Panc1 (cell line): ENCODE data around the gene TFAP2B. TPM values are rescaled to one million over a fixed set of nuclear protein-coding genes. Genes with fewer than 3 reads are reported as not detected.

Experiments
- ATAC-seq: fragments of 200-7000 bp; cut with Tn5 transposase; 2 replicates; pipeline ENCODE4 v1.9.1; 2020; ENCODE audit warnings: mild to moderate bottlenecking, moderate library complexity
- BruUV-seq: library from RNA; stranded (reverse); fragments of 400-500 nt; replicated peaks from 2 replicates; lab custom pipeline; 2021; lab: Mats Ljungman, UMichigan
- CTCF ChIA-PET: fragments of 300-600 bp; sonication (Branson Sonifier 250); formaldehyde crosslinking; loops from one replicate; lab custom pipeline; 2022; ENCODE audit warnings: antibody characterized with exemption; lab: Charles Lee
- POLR2A ChIA-PET: fragments of 300-600 bp; sonication (Branson Sonifier 250); formaldehyde crosslinking; loops from one replicate; lab custom pipeline; 2022; ENCODE audit warnings: antibody characterized with exemption; lab: Charles Lee
- DNase-seq: peaks from one replicate; pipeline ENCODE4 v3.0.0-alpha.2; 2010; ENCODE audit warnings: low read depth, low spot score
- H3K27ac ChIP-seq: 2 replicates; pipeline ENCODE4 v1.5.1; 2011; ENCODE audit warnings: mild to moderate bottlenecking, low read length, inconsistent platforms
- H3K27me3 ChIP-seq: fragments of 200-500 bp; sonication (Bioruptor generic); 2 replicates; pipeline ENCODE4 v1.6.0; 2014; ENCODE audit warnings: low read length, inconsistent platforms; ENCODE audit not compliant: control insufficient read depth, insufficient read depth
- H3K36me3 ChIP-seq: fragments of 200-500 bp; sonication (Bioruptor generic); 2 replicates; pipeline ENCODE4 v1.5.1; 2014; ENCODE audit warnings: inconsistent platforms, mild to moderate bottlenecking, low read length, moderate library complexity; ENCODE audit not compliant: control insufficient read depth, insufficient read depth
- H3K4me1 ChIP-seq: 2 replicates; pipeline ENCODE4 v1.5.1; 2011; ENCODE audit warnings: inconsistent platforms, mild to moderate bottlenecking, low read length, moderate library complexity; ENCODE audit not compliant: control insufficient read depth, insufficient read depth
- H3K4me3 ChIP-seq, 2 experiments: 2 replicates each; pipeline ENCODE4 v1.5.1; 2011 to 2012; ENCODE audit warnings: low read depth in 2 of 2, low read length in 2 of 2, mild to moderate bottlenecking in 2 of 2, inconsistent platforms in 1 of 2, moderate library complexity in 1 of 2
- H3K9me3 ChIP-seq: fragments of 200-500 bp; sonication (Bioruptor generic); 2 replicates; pipeline ENCODE4 v1.5.1; 2014; ENCODE audit warnings: low read depth, mild to moderate bottlenecking, inconsistent platforms, low read length, moderate library complexity; ENCODE audit not compliant: control insufficient read depth, insufficient read depth
- CTCF ChIP-seq: fragments of 450-650 bp; IDR thresholded peaks from 2 replicates; pipeline ENCODE4 v1.5.1; 2017; ENCODE audit warnings: mild to moderate bottlenecking
- POLR2AphosphoS5 ChIP-seq: IDR thresholded peaks from 2 replicates; pipeline ENCODE4 v1.6.1; 2012; ENCODE audit warnings: mild to moderate bottlenecking, low read depth, low read length, moderate library complexity
- SIN3A ChIP-seq: IDR thresholded peaks from 2 replicates; pipeline ENCODE4 v1.6.1; 2012; ENCODE audit warnings: low read depth, mild to moderate bottlenecking, low read length, moderate library complexity, borderline replicate concordance; ENCODE audit not compliant: insufficient read depth
- TCF7L2 ChIP-seq: IDR thresholded peaks from 2 replicates; pipeline ENCODE4 v1.6.1; 2011; ENCODE audit warnings: mild to moderate bottlenecking, low read depth, low read length, inconsistent platforms
- in situ Hi-C: cut with HindIII; loops from 2 replicates; pipeline ENCODE4 v1.10.0; 2016; ENCODE audit warnings: low sequenced_read_pairs, low pct_unique_long_range_greater_than_20kb
- intact Hi-C: fragments of 100-400 bp; cut with micrococcal nuclease; formaldehyde crosslinking; loops from one replicate; pipeline ENCODE4 v1.10.0; 2022; ENCODE audit not compliant: unreplicated experiment
- total RNA-seq: library from RNA; stranded (reverse); gene quantifications from one replicate; pipeline ENCODE4 v1.2.1, GENCODE V29; 2021; ENCODE audit not compliant: unreplicated experiment
- TF ChIP-seq, protein P1 (sequence below), 2 experiments: IDR thresholded peaks; 2 replicates each; pipeline ENCODE4 v1.6.1; 2011 to 2012; ENCODE audit warnings: low read depth in 2 of 2, control low read depth in 1 of 2, low read length in 1 of 2, mild to moderate bottlenecking in 1 of 2, moderate library complexity in 1 of 2; ENCODE audit not compliant: insufficient read depth in 1 of 2

The TFAP2B gene
- total RNA-seq, 1 experiment from 2014 or later: not detected

- Histone ChIP-seq H3K36me3 (no peaks in the 10 kb centered on the region), H3K9me3 (no peaks in the 10 kb centered on the region), H3K27me3 (peaks cover 3% of the 10 kb centered on the region; the same call in 1 of the 2 replicates), H3K27ac (no peak overlapping the region), H3K4me1 (no peaks in the 10 kb centered on the region), H3K4me3 (no peak overlapping the region)
- no peak for ATAC-seq
- intact Hi-C loops: no loop called here
- in situ Hi-C loops: no loop called here
- no TSS peak for BruUV-seq
- DNase-seq: no peak
- ChIA-PET CTCF (no interaction called here), POLR2A (interaction anchor here (0.7 kb wide), 1 partner anchor 1173 kb away, joined by 11 read pairs; no protein-coding TSS in a partner anchor)
- no peak for TF ChIP-seq TCF7L2
- TF ChIP-seq SIN3A: no peak
- no peak for TF ChIP-seq POLR2AphosphoS5
- TF ChIP-seq CTCF: no peak
- TF ChIP-seq, protein P1, sequence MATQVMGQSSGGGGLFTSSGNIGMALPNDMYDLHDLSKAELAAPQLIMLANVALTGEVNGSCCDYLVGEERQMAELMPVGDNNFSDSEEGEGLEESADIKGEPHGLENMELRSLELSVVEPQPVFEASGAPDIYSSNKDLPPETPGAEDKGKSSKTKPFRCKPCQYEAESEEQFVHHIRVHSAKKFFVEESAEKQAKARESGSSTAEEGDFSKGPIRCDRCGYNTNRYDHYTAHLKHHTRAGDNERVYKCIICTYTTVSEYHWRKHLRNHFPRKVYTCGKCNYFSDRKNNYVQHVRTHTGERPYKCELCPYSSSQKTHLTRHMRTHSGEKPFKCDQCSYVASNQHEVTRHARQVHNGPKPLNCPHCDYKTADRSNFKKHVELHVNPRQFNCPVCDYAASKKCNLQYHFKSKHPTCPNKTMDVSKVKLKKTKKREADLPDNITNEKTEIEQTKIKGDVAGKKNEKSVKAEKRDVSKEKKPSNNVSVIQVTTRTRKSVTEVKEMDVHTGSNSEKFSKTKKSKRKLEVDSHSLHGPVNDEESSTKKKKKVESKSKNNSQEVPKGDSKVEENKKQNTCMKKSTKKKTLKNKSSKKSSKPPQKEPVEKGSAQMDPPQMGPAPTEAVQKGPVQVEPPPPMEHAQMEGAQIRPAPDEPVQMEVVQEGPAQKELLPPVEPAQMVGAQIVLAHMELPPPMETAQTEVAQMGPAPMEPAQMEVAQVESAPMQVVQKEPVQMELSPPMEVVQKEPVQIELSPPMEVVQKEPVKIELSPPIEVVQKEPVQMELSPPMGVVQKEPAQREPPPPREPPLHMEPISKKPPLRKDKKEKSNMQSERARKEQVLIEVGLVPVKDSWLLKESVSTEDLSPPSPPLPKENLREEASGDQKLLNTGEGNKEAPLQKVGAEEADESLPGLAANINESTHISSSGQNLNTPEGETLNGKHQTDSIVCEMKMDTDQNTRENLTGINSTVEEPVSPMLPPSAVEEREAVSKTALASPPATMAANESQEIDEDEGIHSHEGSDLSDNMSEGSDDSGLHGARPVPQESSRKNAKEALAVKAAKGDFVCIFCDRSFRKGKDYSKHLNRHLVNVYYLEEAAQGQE (IDR thresholded peaks at IDR 0.05; ENCODE audit: insufficient read depth in 1 of 2, low read depth in 2 of 2, low read length in 1 of 2): no peak
These were observed 28.1 kb downstream of the TFAP2B start for GRCh38 chr6:50846852-50847155.

- intact Hi-C loops: no loop called here
- ATAC-seq: no peak
- Histone ChIP-seq H3K9me3 (no peaks in the 10 kb centered on the region), H3K27ac (no peak overlapping the region), H3K36me3 (no peaks in the 10 kb centered on the region), H3K4me1 (no peaks in the 10 kb centered on the region), H3K4me3 (no peak overlapping the region), H3K27me3 (peaks cover 3% of the 10 kb centered on the region; the same call in 1 of the 2 replicates)
- no TSS peak for BruUV-seq
- in situ Hi-C loops: no loop called here
- TF ChIP-seq, protein P1 (IDR thresholded peaks at IDR 0.05; ENCODE audit: insufficient read depth in 1 of 2, low read depth in 2 of 2, low read length in 1 of 2): no peak
- TF ChIP-seq TCF7L2 (no peak), POLR2AphosphoS5 (no peak), CTCF (no peak), SIN3A (no peak)
- ChIA-PET POLR2A (no interaction called here), CTCF (no interaction called here)
- DNase-seq: no peak
These were observed 29.4 kb downstream of the TFAP2B start for GRCh38 chr6:50847890-50848594.
